ENCODE measurements around the gene SMCO2. TPM values are rescaled to one million over a fixed set of nuclear protein-coding genes. Genes with fewer than 3 reads are reported as not detected.
A peak's percentile ranks its signal among the peaks of the same experiment; 100 is the strongest.

Gene SMCO2
- total and polyA plus RNA-seq, 2 of the 13 experiments (the other 11 are each of a cell fraction or from before 2014, with no cell fraction given) = 0.15 TPM; not detected in 1

GRCh38 chr12:27549801-27550652 is 103.5 kb downstream of the SMCO2 start (continued):
- TF ChIP-seq ZNF720 (CRISPR knock-in tag; IDR thresholded peaks at IDR 0.05) (no peak), HMG20B (CRISPR knock-in tag; conservative IDR thresholded peaks at IDR 0.05) (peak; percentile 85), FOXO4 (CRISPR knock-in tag; conservative IDR thresholded peaks at IDR 0.05) (no peak), NFRKB (IDR thresholded peaks at IDR 0.05) (no peak), RORA (CRISPR knock-in tag; IDR thresholded peaks at IDR 0.05) (no peak), ZNF296 (CRISPR knock-in tag; conservative IDR thresholded peaks at IDR 0.05) (no peak), KLF9 (CRISPR knock-in tag; IDR thresholded peaks at IDR 0.05; ENCODE audit: low read depth) (peak; percentile 78; the same call in 1 of the 2 replicates), ZNF678 (CRISPR knock-in tag; IDR thresholded peaks at IDR 0.05) (no peak), ZNF597 (CRISPR knock-in tag; IDR thresholded peaks at IDR 0.05) (no peak), HOXA5 (CRISPR knock-in tag; IDR thresholded peaks at IDR 0.05) (peak; percentile 83; the same call in 1 of the 2 replicates), ZNF225 (CRISPR knock-in tag; IDR thresholded peaks at IDR 0.05) (no peak), ZNF558 (CRISPR knock-in tag; IDR thresholded peaks at IDR 0.05; ENCODE audit: borderline replicate concordance) (no peak), PTBP1 (IDR thresholded peaks at IDR 0.05; ENCODE audit: low read depth, low read length, poor library complexity, severe bottlenecking) (no peak), AGO1 (IDR thresholded peaks at IDR 0.05; ENCODE audit: low read depth, low read length, poor library complexity, severe bottlenecking) (no peak), CSRNP2 (CRISPR knock-in tag; conservative IDR thresholded peaks at IDR 0.05; ENCODE audit: low read depth) (no peak), ZSCAN12 (CRISPR knock-in tag; IDR thresholded peaks at IDR 0.05) (no peak), MXD4 (CRISPR knock-in tag; IDR thresholded peaks at IDR 0.05) (0 out of 2 replicates have a peak, but pooled peaks have one; percentile 64), XRCC5 (optimal IDR thresholded peaks at IDR 0.05; ENCODE audit: low read length) (peak; percentile 79)
- TF ChIP-seq, protein P1, sequence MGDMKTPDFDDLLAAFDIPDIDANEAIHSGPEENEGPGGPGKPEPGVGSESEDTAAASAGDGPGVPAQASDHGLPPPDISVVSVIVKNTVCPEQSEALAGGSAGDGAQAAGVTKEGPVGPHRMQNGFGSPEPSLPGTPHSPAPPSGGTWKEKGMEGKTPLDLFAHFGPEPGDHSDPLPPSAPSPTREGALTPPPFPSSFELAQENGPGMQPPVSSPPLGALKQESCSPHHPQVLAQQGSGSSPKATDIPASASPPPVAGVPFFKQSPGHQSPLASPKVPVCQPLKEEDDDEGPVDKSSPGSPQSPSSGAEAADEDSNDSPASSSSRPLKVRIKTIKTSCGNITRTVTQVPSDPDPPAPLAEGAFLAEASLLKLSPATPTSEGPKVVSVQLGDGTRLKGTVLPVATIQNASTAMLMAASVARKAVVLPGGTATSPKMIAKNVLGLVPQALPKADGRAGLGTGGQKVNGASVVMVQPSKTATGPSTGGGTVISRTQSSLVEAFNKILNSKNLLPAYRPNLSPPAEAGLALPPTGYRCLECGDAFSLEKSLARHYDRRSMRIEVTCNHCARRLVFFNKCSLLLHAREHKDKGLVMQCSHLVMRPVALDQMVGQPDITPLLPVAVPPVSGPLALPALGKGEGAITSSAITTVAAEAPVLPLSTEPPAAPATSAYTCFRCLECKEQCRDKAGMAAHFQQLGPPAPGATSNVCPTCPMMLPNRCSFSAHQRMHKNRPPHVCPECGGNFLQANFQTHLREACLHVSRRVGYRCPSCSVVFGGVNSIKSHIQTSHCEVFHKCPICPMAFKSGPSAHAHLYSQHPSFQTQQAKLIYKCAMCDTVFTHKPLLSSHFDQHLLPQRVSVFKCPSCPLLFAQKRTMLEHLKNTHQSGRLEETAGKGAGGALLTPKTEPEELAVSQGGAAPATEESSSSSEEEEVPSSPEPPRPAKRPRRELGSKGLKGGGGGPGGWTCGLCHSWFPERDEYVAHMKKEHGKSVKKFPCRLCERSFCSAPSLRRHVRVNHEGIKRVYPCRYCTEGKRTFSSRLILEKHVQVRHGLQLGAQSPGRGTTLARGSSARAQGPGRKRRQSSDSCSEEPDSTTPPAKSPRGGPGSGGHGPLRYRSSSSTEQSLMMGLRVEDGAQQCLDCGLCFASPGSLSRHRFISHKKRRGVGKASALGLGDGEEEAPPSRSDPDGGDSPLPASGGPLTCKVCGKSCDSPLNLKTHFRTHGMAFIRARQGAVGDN (CRISPR knock-in tag; IDR thresholded peaks at IDR 0.05) = peak; percentile 47; the same call in 1 of the 2 replicates

All from HepG2 (cell line).